Transverse colon (tissue), 4 donors: Measurements from ENCODE around the gene KLRK1. TPM values are rescaled to one million over a fixed set of nuclear protein-coding genes. Genes with fewer than 3 reads are reported as not detected.
A peak's percentile ranks its signal among the peaks of the same experiment; 100 is the strongest.
"Not testable (repeated sequence)": the region's sequence is repeated elsewhere in the genome, so short reads cannot be mapped to it uniquely, and the experiment has no call there.

ENCODE experiments used
- DNase-seq: peaks from one replicate; pipeline ENCODE4 v3.0.0-alpha.2; 2019
- H3K27ac ChIP-seq, 4 donors: fragments of 200-600 bp; sonication (generic); 2 replicates each; pipeline ENCODE4 v1.5.1; 2016 to 2018; ENCODE audit warnings: inconsistent platforms in 4 of 4
- H3K27me3 ChIP-seq: fragments of 200-600 bp; sonication (generic); 2 replicates; pipeline ENCODE4 v1.5.1; 2017; ENCODE audit warnings: inconsistent platforms
- H3K36me3 ChIP-seq, 4 donors: fragments of 200-600 bp; sonication (generic); 2 replicates each; pipeline ENCODE4 v1.5.1; 2017 to 2019; ENCODE audit warnings: inconsistent platforms in 4 of 4
- H3K4me1 ChIP-seq, 4 donors: fragments of 200-600 bp; sonication (generic); 2 replicates each; pipeline ENCODE4 v1.5.1; 2017 to 2020; ENCODE audit warnings: inconsistent platforms in 4 of 4
- H3K4me3 ChIP-seq, 4 donors: fragments of 200-600 bp; sonication (generic); 1 replicate in 1 of 4; 2 replicates in 3 of 4; pipeline versions ENCODE4 v1.5.1 to v1.6.1; 2017 to 2019; ENCODE audit warnings: inconsistent platforms in 4 of 4
- H3K9me3 ChIP-seq, 2 donors: fragments of 200-600 bp; sonication (generic); 2 replicates each; pipeline ENCODE4 v1.5.1; 2017 to 2019; ENCODE audit warnings: inconsistent platforms in 2 of 2
- CTCF ChIP-seq, 5 experiments: fragments of 200-600 bp in 3 of 5; fragments of 450-650 bp in 2 of 5; sonication (generic) in 3 of 5; IDR thresholded peaks; 1 replicate in 2 of 5; 2 replicates in 3 of 5; pipeline ENCODE4 v1.5.1; 2016 to 2017; ENCODE audit warnings: antibody characterized with exemption in 5 of 5, inconsistent platforms in 3 of 5, mild to moderate bottlenecking in 2 of 5, moderate library complexity in 1 of 5
- EP300 ChIP-seq: sonication (generic); formaldehyde crosslinking; IDR thresholded peaks from one replicate; pipeline ENCODE4 v1.6.1; 2017; ENCODE audit warnings: antibody characterized with exemption, low read depth
- POLR2A ChIP-seq: fragments of 450-650 bp; IDR thresholded peaks from one replicate; pipeline ENCODE4 v1.6.1; 2016; ENCODE audit warnings: antibody characterized with exemption, mild to moderate bottlenecking, moderate library complexity
- POLR2AphosphoS5 ChIP-seq, 3 donors: sonication (generic); formaldehyde crosslinking; IDR thresholded peaks; one replicate each; pipeline ENCODE4 v1.6.1; 2016; ENCODE audit warnings: antibody characterized with exemption in 3 of 3
- WGBS, 2 donors: methylation state at CpG; one replicate each; pipeline ENCODE4 v1.1.5; 2018; ENCODE audit warnings: low coverage in 1 of 2; 5-methylcytosine and 5-hydroxymethylcytosine counted together
- in situ Hi-C, 4 donors: fragments of 200-750 bp; cut with MboI; loops; one replicate each; pipeline versions ENCODE4 v1.15.0 to v1.15.1; 2017; ENCODE audit warnings: low sequenced_read_pairs in 3 of 4, low pct_ligation_motif_present in 1 of 4, low pct_unique_long_range_greater_than_20kb in 1 of 4
- intact Hi-C: fragments of 100-400 bp; cut with DNase I; formaldehyde crosslinking; loops from one replicate; pipeline ENCODE4 v1.15.1; 2023; ENCODE audit warnings: low total_unique reads
- total RNA-seq, 4 donors: library from RNA; depleted of rRNA; stranded (reverse); fragments of >200 nt; gene quantifications; one replicate each; pipeline ENCODE4 v1.1.0, GENCODE V29; 2016

KLRK1 gene
- total RNA-seq, 4 donors from 2014 or later, result 4.9 to 5.4 (median 5.0) TPM; not detected in 1

DNA sequence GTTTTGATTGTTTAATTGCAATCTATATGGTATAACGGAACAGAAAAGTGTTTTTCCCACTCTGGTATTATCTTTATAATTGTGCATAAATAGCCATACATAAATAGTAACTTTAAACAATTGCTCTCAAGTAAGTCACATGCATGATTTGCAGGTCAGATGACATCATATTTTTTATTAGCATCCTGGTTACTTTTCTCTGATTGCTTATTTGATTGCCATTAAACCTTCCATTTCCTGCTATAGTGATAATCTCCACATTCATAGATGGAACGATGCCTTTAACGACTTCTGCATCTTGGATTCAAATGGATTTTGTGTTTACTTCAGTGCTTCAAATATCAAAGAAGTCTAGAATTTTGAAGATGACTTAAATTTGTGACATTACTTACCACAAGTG lies 3.5 kb upstream of the KLRK1 start:
- H3K27ac ChIP-seq, result peak overlapping the region in 1 of 4 donors; percentile 1
- H3K4me3 ChIP-seq, result no peak overlapping the region
- H3K4me1 ChIP-seq, result peaks cover 4 to 40% (median 11%) of the 10 kb centered on the region in 4 donors

DNA sequence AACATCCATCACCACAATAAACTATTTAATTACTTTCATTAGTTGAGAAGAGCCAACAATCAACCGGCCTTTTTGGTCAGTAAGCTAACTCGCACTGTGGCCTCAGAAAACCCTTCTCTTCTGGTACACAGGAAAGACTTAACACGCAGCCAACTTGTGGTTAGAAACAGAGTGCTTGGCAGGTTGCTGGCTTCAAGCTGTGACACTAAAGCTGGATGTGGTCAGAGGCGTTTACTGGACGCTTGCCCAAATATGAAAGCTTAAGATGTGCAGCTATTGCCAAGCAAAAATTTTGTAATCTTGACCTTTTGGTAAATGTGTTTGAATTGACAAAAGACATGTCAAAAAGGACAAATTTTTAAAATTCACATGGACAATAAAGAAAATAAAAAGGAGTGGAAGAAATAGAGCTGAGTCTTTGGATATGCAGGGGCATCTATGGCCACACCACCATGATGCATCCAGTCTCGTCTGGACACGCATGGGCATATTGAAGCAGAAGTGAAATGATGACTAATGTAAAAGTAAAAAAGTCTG lies 2.6 kb upstream of the KLRK1 start:
- H3K27me3 ChIP-seq, result no peaks in the 10 kb centered on the region
- intact Hi-C loops (no loop called here), in situ Hi-C loops (no loop called here)
- DNase-seq, result peak; percentile 30
- 49 to 50% methylated on average over 6 to 7 of the region's 7 CpGs for WGBS, 2 donors
- no peak for TF ChIP-seq POLR2A
- TF ChIP-seq CTCF (IDR thresholded peaks at IDR 0.05), result no peak
- no peak for TF ChIP-seq EP300
- no peak for TF ChIP-seq POLR2AphosphoS5 (IDR thresholded peaks at IDR 0.05)
- H3K27ac ChIP-seq, result peak overlapping the region in 1 of 4 donors; percentile 1
- H3K9me3 ChIP-seq, result no peaks in the 10 kb centered on the region
- no peaks in the 10 kb centered on the region for H3K36me3 ChIP-seq
- no peak overlapping the region for H3K4me3 ChIP-seq
- H3K4me1 ChIP-seq, result peaks cover 4 to 36% (median 8%) of the 10 kb centered on the region in 4 donors

More for the DNA sequence above, 3.5 kb upstream of the KLRK1 start:
- TF ChIP-seq POLR2AphosphoS5 (IDR thresholded peaks at IDR 0.05), result no peak
- no peak for TF ChIP-seq EP300
- no peak for TF ChIP-seq POLR2A
- no peak for TF ChIP-seq CTCF (IDR thresholded peaks at IDR 0.05)
- Histone ChIP-seq H3K36me3 (no peaks in the 10 kb centered on the region), H3K9me3 (no peaks in the 10 kb centered on the region), H3K27me3 (no peaks in the 10 kb centered on the region)
- intact Hi-C loops, result no loop called here
- in situ Hi-C loops, result no loop called here
- DNase-seq, result no peak
- 36 to 50% methylated on average over 3 of the region's 3 CpGs for WGBS, 2 donors

- H3K27ac ChIP-seq, in situ Hi-C loops, H3K27me3 ChIP-seq, intact Hi-C loops, H3K4me3 ChIP-seq, DNase-seq, H3K36me3 ChIP-seq, H3K9me3 ChIP-seq: not testable (repeated sequence)
- WGBS, 2 donors, result 92% methylated on average over 7 of the region's 7 CpGs
- H3K4me1 ChIP-seq, result peaks cover 2 to 21% (median 5%) of the 10 kb centered on the region in 4 donors
These were observed 1.1 kb upstream of the KLRK1 start for GRCh38 chr12:10390991-10391390.

- H3K27me3 ChIP-seq, result no peaks in the 10 kb centered on the region
- intact Hi-C loops, result no loop called here
- no peak for DNase-seq
- peaks cover 0 to 5% of the 10 kb centered on the region in 2 donors for H3K9me3 ChIP-seq
- H3K36me3 ChIP-seq, result no peaks in the 10 kb centered on the region
- H3K4me3 ChIP-seq, result no peak overlapping the region
- peaks cover 0 to 16% (median 5%) of the 10 kb centered on the region in 4 donors for H3K4me1 ChIP-seq
- 72 to 77% methylated on average over 9 of the region's 9 CpGs for WGBS, 2 donors
- H3K27ac ChIP-seq, result no peak overlapping the region
- no peak for TF ChIP-seq POLR2AphosphoS5 (IDR thresholded peaks at IDR 0.05)
- TF ChIP-seq POLR2A, result no peak
- no peak for TF ChIP-seq EP300
- TF ChIP-seq CTCF (IDR thresholded peaks at IDR 0.05), result no peak
- in situ Hi-C loops, result no loop called here
These were observed 1.0 kb downstream of the KLRK1 start for GRCh38 chr12:10388624-10389413.

DNA sequence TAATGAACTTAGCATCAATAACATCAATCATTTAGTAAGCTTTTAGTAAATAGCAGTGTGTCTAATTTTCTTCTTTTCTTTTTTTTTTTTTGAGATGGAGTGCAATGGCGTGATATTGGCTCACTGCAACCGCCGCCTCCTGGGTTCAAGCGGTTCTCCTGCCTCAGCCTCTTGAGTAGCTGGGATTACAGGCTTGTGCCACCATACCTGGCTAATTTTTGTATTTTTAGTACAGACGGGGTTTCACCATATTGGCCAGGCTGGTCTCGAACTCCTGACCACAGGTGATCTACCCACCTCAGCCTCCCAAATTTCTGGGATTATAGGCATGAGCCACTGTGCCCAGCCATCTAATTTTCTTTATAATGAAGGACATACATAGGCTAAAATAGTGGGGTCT lies 2.3 kb downstream of the KLRK1 start:
- H3K36me3 ChIP-seq, DNase-seq, intact Hi-C loops, in situ Hi-C loops, H3K27me3 ChIP-seq, H3K27ac ChIP-seq, H3K9me3 ChIP-seq, H3K4me3 ChIP-seq: not testable (repeated sequence)
- WGBS, 2 donors, result 87 to 88% methylated on average over 6 of the region's 6 CpGs
- H3K4me1 ChIP-seq, result peaks cover 0 to 15% (median 5%) of the 10 kb centered on the region in 4 donors
